Measurements from ENCODE around the gene PLCL1. TPM values are rescaled to one million over a fixed set of nuclear protein-coding genes. Genes with fewer than 3 reads are reported as not detected.

The PLCL1 gene
- total RNA-seq, 1 donor from 2014 or later = 13.6 TPM

DNA sequence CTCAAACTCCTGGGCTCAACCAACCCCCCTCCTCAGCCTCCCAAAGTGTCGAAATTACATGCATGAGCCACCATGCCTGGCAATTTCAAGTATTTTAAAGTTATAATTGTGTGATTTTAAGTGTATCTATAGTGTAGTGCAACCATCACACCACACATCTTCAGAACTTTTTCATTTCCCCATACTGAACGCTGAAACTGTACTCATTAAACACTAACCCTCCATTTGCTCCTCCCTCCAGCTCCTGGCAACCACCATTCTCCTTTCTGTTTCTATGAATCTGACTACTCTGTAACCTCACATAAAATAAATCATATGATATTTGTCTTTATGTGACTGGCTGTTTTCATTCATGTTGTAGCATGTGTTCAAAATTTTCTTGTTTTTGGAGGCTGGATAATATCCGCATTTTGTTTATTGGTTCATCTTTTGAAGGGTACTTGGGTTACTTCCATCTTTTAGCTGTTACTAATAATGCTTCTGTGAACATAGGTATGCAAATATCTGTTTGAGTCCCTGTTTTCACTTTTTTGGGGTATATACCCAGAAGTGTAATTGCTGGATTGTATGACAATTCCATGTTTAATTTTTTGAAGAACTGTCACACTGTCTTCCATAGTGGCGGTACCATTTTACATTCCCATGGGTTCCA, 188.2 kb downstream of the PLCL1 start:
- Mint-ChIP-seq H3K36me3 (ENCODE audit: low read depth, unreplicated experiment) (peaks cover 8% of the 10 kb centered on the region), H3K4me3 (ENCODE audit: unreplicated experiment) (no peak overlapping the region), H3K27me3 (ENCODE audit: unreplicated experiment) (no peaks in the 10 kb centered on the region), H3K27ac (ENCODE audit: unreplicated experiment) (no peak overlapping the region), H3K4me1 (ENCODE audit: unreplicated experiment) (peaks cover 13% of the 10 kb centered on the region), H3K9me3 (ENCODE audit: unreplicated experiment) (no peaks in the 10 kb centered on the region)
- no peak for DNase-seq (ENCODE audit: low spot score)
- TF ChIP-seq, protein P1, sequence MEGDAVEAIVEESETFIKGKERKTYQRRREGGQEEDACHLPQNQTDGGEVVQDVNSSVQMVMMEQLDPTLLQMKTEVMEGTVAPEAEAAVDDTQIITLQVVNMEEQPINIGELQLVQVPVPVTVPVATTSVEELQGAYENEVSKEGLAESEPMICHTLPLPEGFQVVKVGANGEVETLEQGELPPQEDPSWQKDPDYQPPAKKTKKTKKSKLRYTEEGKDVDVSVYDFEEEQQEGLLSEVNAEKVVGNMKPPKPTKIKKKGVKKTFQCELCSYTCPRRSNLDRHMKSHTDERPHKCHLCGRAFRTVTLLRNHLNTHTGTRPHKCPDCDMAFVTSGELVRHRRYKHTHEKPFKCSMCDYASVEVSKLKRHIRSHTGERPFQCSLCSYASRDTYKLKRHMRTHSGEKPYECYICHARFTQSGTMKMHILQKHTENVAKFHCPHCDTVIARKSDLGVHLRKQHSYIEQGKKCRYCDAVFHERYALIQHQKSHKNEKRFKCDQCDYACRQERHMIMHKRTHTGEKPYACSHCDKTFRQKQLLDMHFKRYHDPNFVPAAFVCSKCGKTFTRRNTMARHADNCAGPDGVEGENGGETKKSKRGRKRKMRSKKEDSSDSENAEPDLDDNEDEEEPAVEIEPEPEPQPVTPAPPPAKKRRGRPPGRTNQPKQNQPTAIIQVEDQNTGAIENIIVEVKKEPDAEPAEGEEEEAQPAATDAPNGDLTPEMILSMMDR (IDR thresholded peaks at IDR 0.05; ENCODE audit: unreplicated experiment) = no peak

DNA sequence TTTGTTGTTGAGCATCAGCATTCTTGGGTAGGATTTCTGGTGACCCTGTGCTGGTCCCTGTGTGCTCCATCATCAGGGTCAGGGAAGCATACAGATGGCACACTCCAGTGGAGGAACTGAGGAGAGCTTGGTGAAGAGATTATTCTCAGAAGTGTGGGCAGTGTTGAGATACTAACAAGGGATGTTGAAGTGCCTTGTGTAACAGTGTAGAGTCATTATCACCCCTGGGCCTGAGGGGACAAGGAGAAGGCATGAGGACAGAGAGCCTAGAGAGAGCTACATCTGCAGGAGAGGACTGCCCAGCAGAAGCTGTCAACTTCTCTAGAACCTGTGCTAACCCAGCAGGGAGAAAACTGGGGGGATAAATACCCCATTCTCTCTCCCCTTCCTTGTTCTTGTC, 189.0 kb downstream of the PLCL1 start:
- Mint-ChIP-seq H3K27me3 (ENCODE audit: unreplicated experiment) (no peaks in the 10 kb centered on the region), H3K27ac (ENCODE audit: unreplicated experiment) (no peak overlapping the region), H3K4me3 (ENCODE audit: unreplicated experiment) (no peak overlapping the region), H3K9me3 (ENCODE audit: unreplicated experiment) (no peaks in the 10 kb centered on the region), H3K4me1 (ENCODE audit: unreplicated experiment) (peaks cover 18% of the 10 kb centered on the region), H3K36me3 (ENCODE audit: low read depth, unreplicated experiment) (peaks cover 8% of the 10 kb centered on the region)
- no peak for DNase-seq (ENCODE audit: low spot score)
- TF ChIP-seq, protein P1 (IDR thresholded peaks at IDR 0.05; ENCODE audit: unreplicated experiment) = no peak

DNA sequence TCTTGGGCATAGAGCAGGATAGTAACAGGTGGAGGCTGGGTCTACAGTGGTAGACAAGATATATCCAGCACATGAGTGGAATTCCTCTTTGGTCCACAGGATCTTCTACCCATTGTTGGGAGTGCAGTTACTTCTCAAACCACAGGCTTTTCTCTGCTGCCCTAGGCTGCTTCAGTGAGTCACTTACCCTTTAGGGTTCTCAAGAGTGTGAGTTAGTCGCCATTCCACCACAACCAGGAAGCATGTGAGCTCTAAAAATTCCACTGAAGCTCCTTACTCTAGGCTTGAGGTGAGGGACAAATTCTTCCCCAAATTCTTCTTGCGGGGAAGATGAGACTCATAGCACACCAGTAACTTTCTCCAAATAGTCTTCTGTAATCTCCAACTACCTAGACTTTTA, 189.4 kb downstream of the PLCL1 start:
- H3K36me3 Mint-ChIP-seq (ENCODE audit: low read depth, unreplicated experiment) = peaks cover 8% of the 10 kb centered on the region
- TF ChIP-seq, protein P1 (IDR thresholded peaks at IDR 0.05; ENCODE audit: unreplicated experiment) = no peak
- no peaks in the 10 kb centered on the region for H3K27me3 Mint-ChIP-seq (ENCODE audit: unreplicated experiment)
- peaks cover 18% of the 10 kb centered on the region for H3K4me1 Mint-ChIP-seq (ENCODE audit: unreplicated experiment)
- H3K9me3 Mint-ChIP-seq (ENCODE audit: unreplicated experiment) = no peaks in the 10 kb centered on the region
- H3K27ac Mint-ChIP-seq (ENCODE audit: unreplicated experiment) = no peak overlapping the region
- no peak overlapping the region for H3K4me3 Mint-ChIP-seq (ENCODE audit: unreplicated experiment)
- DNase-seq (ENCODE audit: low spot score) = no peak

DNA sequence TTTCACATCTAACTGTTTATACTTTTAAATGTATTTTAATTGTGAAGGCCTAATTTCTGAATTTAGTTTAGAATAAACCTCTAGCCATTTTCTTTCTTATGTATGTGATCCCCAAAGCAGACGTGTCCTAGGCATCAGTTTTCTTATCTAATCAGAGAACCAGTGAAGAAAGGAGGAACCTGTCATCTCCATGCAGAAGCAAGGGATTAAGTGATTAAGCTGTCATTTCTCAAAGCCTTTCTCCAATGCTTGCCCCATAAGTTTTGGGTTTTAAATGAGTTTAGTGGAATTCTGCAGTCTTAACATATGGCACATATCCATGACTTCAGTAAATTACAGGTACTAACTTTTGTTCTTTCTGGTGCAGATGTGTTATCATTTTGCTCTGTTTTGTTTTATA, 190.4 kb downstream of the PLCL1 start:
- Mint-ChIP-seq H3K27me3 (ENCODE audit: unreplicated experiment) (no peaks in the 10 kb centered on the region), H3K27ac (ENCODE audit: unreplicated experiment) (no peak overlapping the region), H3K4me3 (ENCODE audit: unreplicated experiment) (no peak overlapping the region), H3K9me3 (ENCODE audit: unreplicated experiment) (no peaks in the 10 kb centered on the region), H3K36me3 (ENCODE audit: low read depth, unreplicated experiment) (peaks cover 8% of the 10 kb centered on the region), H3K4me1 (ENCODE audit: unreplicated experiment) (peaks cover 18% of the 10 kb centered on the region)
- no peak for DNase-seq (ENCODE audit: low spot score)
- TF ChIP-seq, protein P1 (IDR thresholded peaks at IDR 0.05; ENCODE audit: unreplicated experiment) = no peak

DNA sequence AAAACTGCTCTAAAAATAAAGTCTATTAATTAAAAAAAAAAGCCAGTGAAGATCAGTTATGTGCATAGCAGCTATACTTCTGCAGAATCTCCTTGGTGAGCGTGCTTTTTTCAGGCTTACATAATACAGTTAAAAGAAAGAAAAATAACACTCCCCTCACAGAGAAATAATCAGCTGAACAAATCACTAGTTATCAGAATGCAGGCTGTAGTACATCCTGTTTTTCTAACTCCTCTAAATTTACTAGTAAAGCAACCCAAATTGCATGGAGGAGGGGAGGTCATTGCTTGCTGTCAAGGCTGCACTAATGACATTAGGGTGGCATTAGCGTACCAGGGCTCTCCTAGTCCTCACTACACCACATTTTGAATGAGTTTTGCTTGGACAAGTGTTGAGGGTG, 192.2 kb downstream of the PLCL1 start:
- Mint-ChIP-seq H3K36me3 (ENCODE audit: low read depth, unreplicated experiment) (peaks cover 3% of the 10 kb centered on the region), H3K4me3 (ENCODE audit: unreplicated experiment) (no peak overlapping the region), H3K9me3 (ENCODE audit: unreplicated experiment) (no peaks in the 10 kb centered on the region), H3K4me1 (ENCODE audit: unreplicated experiment) (peaks cover 18% of the 10 kb centered on the region), H3K27me3 (ENCODE audit: unreplicated experiment) (no peaks in the 10 kb centered on the region), H3K27ac (ENCODE audit: unreplicated experiment) (no peak overlapping the region)
- TF ChIP-seq, protein P1 (IDR thresholded peaks at IDR 0.05; ENCODE audit: unreplicated experiment) = no peak
- no peak for DNase-seq (ENCODE audit: low spot score)
